BJ (cell line): ENCODE results near the gene TMEFF2. TPM values are rescaled to one million over a fixed set of nuclear protein-coding genes. Genes with fewer than 3 reads are reported as not detected.

Experiments used
- CTCF ChIA-PET: fragments of 350-600 bp; formaldehyde crosslinking; extraction: SDS; loops from one replicate; lab custom pipeline; 2021; ENCODE audit warnings: antibody characterized with exemption, inconsistent platforms; lab: Yijun Ruan, JAX
- POLR2A ChIA-PET: fragments of 300-600 bp; sonication (Branson Sonifier 250); formaldehyde crosslinking; extraction: SDS; loops from one replicate; lab custom pipeline; 2021; ENCODE audit warnings: antibody characterized with exemption; lab: Charles Lee
- DNase-seq: peaks from one replicate; pipeline ENCODE4 v3.0.0-alpha.2; 2011; ENCODE audit warnings: low read depth
- H3K27me3 ChIP-seq: 2 replicates; pipeline ENCODE4 v1.6.0; 2011; ENCODE audit warnings: low read length; ENCODE audit not compliant: control insufficient read depth, insufficient read depth
- H3K36me3 ChIP-seq: 2 replicates; pipeline ENCODE4 v1.5.1; 2011; ENCODE audit warnings: low read length; ENCODE audit not compliant: control insufficient read depth, insufficient read depth
- H3K4me3 ChIP-seq: 2 replicates; pipeline ENCODE4 v1.5.1; 2011; ENCODE audit warnings: low read depth, mild to moderate bottlenecking, control low read depth, low read length
- CTCF ChIP-seq: IDR thresholded peaks from 2 replicates; pipeline ENCODE4 v1.5.1; 2011; ENCODE audit warnings: low read depth, mild to moderate bottlenecking, control low read depth, inconsistent platforms, low read length, moderate library complexity; ENCODE audit not compliant: insufficient read depth
- polyA plus RNA-seq: library from polyadenylated mRNA; depleted of rRNA; stranded (reverse); fragments of >200 nt; gene quantifications from 2 replicates; pipeline ENCODE4 v1.2.3, GENCODE V29; 2011

TMEFF2 gene
- polyA plus RNA-seq, 1 experiment = 0.33 TPM

- Histone ChIP-seq H3K4me3 (no peak overlapping the region), H3K36me3 (no peaks in the 10 kb centered on the region), H3K27me3 (no peaks in the 10 kb centered on the region)
- ChIA-PET CTCF (no interaction called here), POLR2A (no interaction called here)
- no peak for TF ChIP-seq CTCF
- DNase-seq = no peak
Measured at GRCh38 chr2:191920502-191920901, 274.2 kb downstream of the TMEFF2 start.

- Histone ChIP-seq H3K4me3 (no peak overlapping the region), H3K27me3 (no peaks in the 10 kb centered on the region), H3K36me3 (no peaks in the 10 kb centered on the region)
- CTCF ChIA-PET = interaction anchor here (0.7 to 1.3 kb wide), 2 partner anchors 11 to 16 kb away, joined by 3 to 4 read pairs; no protein-coding TSS in a partner anchor
- no peak for DNase-seq
- no peak for TF ChIP-seq CTCF
- POLR2A ChIA-PET = no interaction called here
Measured at GRCh38 chr2:191917967-191918651, 276.6 kb downstream of the TMEFF2 start.

- ChIA-PET POLR2A (no interaction called here), CTCF (interaction anchor here (1.3 kb wide), 1 partner anchor 17 kb away, joined by 4 read pairs; no protein-coding TSS in a partner anchor)
- TF ChIP-seq CTCF = no peak
- DNase-seq = no peak
- Histone ChIP-seq H3K27me3 (no peaks in the 10 kb centered on the region), H3K36me3 (no peaks in the 10 kb centered on the region), H3K4me3 (no peak overlapping the region)
Measured at GRCh38 chr2:191917430-191917881, 277.3 kb downstream of the TMEFF2 start.

GRCh38 chr2:191916826-191917225, 277.9 kb downstream of the TMEFF2 start:
- DNase-seq = no peak
- H3K27me3 ChIP-seq = no peaks in the 10 kb centered on the region
- POLR2A ChIA-PET = no interaction called here
- H3K4me3 ChIP-seq = no peak overlapping the region
- no peak for TF ChIP-seq CTCF
- CTCF ChIA-PET = no interaction called here
- H3K36me3 ChIP-seq = no peaks in the 10 kb centered on the region

GRCh38 chr2:191915750-191916149, 279.0 kb downstream of the TMEFF2 start:
- Histone ChIP-seq H3K27me3 (no peaks in the 10 kb centered on the region), H3K4me3 (no peak overlapping the region), H3K36me3 (no peaks in the 10 kb centered on the region)
- TF ChIP-seq CTCF = no peak
- DNase-seq = no peak
- POLR2A ChIA-PET = no interaction called here
- CTCF ChIA-PET = no interaction called here
